ENCODE measurements around the gene GABBR2. TPM values are rescaled to one million over a fixed set of nuclear protein-coding genes. Genes with fewer than 3 reads are reported as not detected.

The GABBR2 gene
- total and polyA plus RNA-seq, 2 experiments from 2014 or later, result 0.89 to 1.3 TPM

DNA sequence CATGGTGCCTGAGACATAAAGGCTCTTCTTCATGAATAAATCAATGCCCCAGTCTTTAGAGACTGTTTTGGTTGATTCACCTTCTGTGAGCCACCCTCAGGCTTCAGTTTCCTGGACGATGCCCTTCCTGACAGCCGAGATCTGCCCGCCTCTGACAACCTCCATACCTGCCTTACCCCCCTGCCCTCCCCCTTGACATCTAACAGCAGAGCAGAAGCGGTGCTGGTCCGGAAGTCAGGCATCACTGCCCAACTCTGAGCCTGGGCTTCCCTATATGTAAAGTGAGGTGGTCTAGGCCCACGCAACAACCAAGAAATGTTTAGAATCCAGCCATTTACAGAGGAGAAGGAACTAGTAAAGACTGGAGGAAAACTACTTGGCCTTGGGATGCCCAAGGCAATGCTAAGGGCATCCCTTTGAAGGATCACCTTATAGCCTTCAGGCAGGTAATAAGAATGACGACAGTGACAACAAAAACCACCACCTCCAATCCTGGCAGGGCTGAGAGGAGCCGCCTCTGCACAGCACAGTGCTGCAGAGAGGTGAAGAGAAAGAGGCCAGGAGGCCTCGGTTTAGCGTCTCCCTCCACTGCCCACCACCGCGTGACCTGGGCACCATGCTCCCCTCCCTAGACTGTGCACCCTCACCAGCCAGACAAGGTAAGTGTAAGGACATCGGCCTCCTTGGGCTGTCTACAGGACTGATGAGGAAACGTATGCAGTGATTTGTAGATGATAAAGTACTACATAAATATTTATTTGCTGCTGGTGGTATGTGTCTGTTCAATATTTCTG lies 35.3 kb upstream of the GABBR2 start:
- H3K4me3 Mint-ChIP-seq, result no peak overlapping the region
- Histone ChIP-seq H3K79me2 (replicated peaks; ENCODE audit: insufficient read depth) (no peaks in the 10 kb centered on the region), H3F3A (replicated peaks; ENCODE audit: low read depth) (no peaks in the 10 kb centered on the region), H3K4me2 (no peak overlapping the region), H3K36me3 (ENCODE audit: insufficient read depth) (peaks cover 8% of the 10 kb centered on the region), H3K4me3 (no peak overlapping the region), H3K27me3 (ENCODE audit: insufficient read depth) (no peaks in the 10 kb centered on the region), H2AFZ (no peak overlapping the region), H3K4me1 (ENCODE audit: insufficient read depth) (no peaks in the 10 kb centered on the region), H3K9me2 (ENCODE audit: insufficient read depth) (no peaks in the 10 kb centered on the region), H4K20me1 (replicated peaks; ENCODE audit: insufficient read depth) (no peaks in the 10 kb centered on the region), H3K27ac (ENCODE audit: low read depth) (no peak overlapping the region)
- TF ChIP-seq ZNF462 (CRISPR knock-in tag; IDR thresholded peaks at IDR 0.05) (no peak), ZNF331 (CRISPR knock-in tag; IDR thresholded peaks at IDR 0.05; ENCODE audit: low read depth) (no peak), EZH2 (IDR thresholded peaks at IDR 0.05; ENCODE audit: low read depth, unreplicated experiment) (no peak), JUNB (IDR thresholded peaks at IDR 0.05; ENCODE audit: unreplicated experiment) (no peak), EZH2phosphoT487 (IDR thresholded peaks at IDR 0.05; ENCODE audit: unreplicated experiment) (no peak), ZNF114 (CRISPR knock-in tag; IDR thresholded peaks at IDR 0.05) (no peak), CREB1 (CRISPR knock-in tag; IDR thresholded peaks at IDR 0.05; ENCODE audit: low read depth) (no peak), NANOG (IDR thresholded peaks at IDR 0.05; ENCODE audit: borderline replicate concordance) (no peak), STAT1 (IDR thresholded peaks at IDR 0.05; ENCODE audit: unreplicated experiment) (no peak), POLR2AphosphoS5 (IDR thresholded peaks at IDR 0.05; ENCODE audit: low read depth) (no peak), REST (IDR thresholded peaks at IDR 0.05; ENCODE audit: unreplicated experiment) (no peak)
- TF ChIP-seq, protein P1, sequence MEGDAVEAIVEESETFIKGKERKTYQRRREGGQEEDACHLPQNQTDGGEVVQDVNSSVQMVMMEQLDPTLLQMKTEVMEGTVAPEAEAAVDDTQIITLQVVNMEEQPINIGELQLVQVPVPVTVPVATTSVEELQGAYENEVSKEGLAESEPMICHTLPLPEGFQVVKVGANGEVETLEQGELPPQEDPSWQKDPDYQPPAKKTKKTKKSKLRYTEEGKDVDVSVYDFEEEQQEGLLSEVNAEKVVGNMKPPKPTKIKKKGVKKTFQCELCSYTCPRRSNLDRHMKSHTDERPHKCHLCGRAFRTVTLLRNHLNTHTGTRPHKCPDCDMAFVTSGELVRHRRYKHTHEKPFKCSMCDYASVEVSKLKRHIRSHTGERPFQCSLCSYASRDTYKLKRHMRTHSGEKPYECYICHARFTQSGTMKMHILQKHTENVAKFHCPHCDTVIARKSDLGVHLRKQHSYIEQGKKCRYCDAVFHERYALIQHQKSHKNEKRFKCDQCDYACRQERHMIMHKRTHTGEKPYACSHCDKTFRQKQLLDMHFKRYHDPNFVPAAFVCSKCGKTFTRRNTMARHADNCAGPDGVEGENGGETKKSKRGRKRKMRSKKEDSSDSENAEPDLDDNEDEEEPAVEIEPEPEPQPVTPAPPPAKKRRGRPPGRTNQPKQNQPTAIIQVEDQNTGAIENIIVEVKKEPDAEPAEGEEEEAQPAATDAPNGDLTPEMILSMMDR (conservative IDR thresholded peaks at IDR 0.05; ENCODE audit: low read depth in 2 of 2), result no peak
- TF ChIP-seq, protein P2, sequence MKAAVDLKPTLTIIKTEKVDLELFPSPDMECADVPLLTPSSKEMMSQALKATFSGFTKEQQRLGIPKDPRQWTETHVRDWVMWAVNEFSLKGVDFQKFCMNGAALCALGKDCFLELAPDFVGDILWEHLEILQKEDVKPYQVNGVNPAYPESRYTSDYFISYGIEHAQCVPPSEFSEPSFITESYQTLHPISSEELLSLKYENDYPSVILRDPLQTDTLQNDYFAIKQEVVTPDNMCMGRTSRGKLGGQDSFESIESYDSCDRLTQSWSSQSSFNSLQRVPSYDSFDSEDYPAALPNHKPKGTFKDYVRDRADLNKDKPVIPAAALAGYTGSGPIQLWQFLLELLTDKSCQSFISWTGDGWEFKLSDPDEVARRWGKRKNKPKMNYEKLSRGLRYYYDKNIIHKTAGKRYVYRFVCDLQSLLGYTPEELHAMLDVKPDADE (IDR thresholded peaks at IDR 0.05), result no peak
- no peaks in the 10 kb centered on the region for H3K27me3 Mint-ChIP-seq (ENCODE audit: insufficient read depth, low read depth, poor library complexity)
- no peak overlapping the region for H3K27ac Mint-ChIP-seq
- peaks cover 4% of the 10 kb centered on the region for H3K9me3 Mint-ChIP-seq
- no peaks in the 10 kb centered on the region for H3K4me1 Mint-ChIP-seq
- DNase-seq (ENCODE audit: low spot score), result no peak
- H3K36me3 Mint-ChIP-seq (ENCODE audit: low read depth), result peaks cover 28% of the 10 kb centered on the region
- no peak for ATAC-seq

All from GM23338 (cell line).